Measurements from ENCODE around the gene EFHC1.
"Not testable (repeated sequence)": the region's sequence is repeated elsewhere in the genome, so short reads cannot be mapped to it uniquely, and the experiment has no call there.

The EFHC1 gene

GRCh38 chr6:52426667-52427066 lies 6.5 kb downstream of the EFHC1 start:
- H3K36me3 Mint-ChIP-seq: no peaks in the 10 kb centered on the region

GRCh38 chr6:52433294-52433693 lies 13.2 kb downstream of the EFHC1 start:
- H3K27ac Mint-ChIP-seq, H3K36me3 Mint-ChIP-seq, H3K9me3 Mint-ChIP-seq, CTCF ChIA-PET, H3K4me3 Mint-ChIP-seq, DNase-seq, H3K4me1 Mint-ChIP-seq: not testable (repeated sequence)
- H3K27me3 Mint-ChIP-seq: peaks cover 14% of the 10 kb centered on the region

More at GRCh38 chr6:52426667-52427066, 6.5 kb downstream of the EFHC1 start:
- Mint-ChIP-seq H3K27ac (no peak overlapping the region), H3K27me3 (no peaks in the 10 kb centered on the region), H3K4me3 (no peak overlapping the region), H3K4me1 (peaks cover 4% of the 10 kb centered on the region), H3K9me3 (no peaks in the 10 kb centered on the region)
- CTCF ChIA-PET: no interaction called here
- DNase-seq: no peak

GRCh38 chr6:52435345-52435744 lies 15.2 kb downstream of the EFHC1 start:
- Mint-ChIP-seq H3K4me1 (peaks cover 4% of the 10 kb centered on the region), H3K9me3 (no peaks in the 10 kb centered on the region), H3K27me3 (peaks cover 14% of the 10 kb centered on the region), H3K27ac (no peak overlapping the region), H3K4me3 (no peak overlapping the region), H3K36me3 (no peaks in the 10 kb centered on the region)
- CTCF ChIA-PET: no interaction called here
- DNase-seq: no peak

GRCh38 chr6:52438926-52439325 lies 18.8 kb downstream of the EFHC1 start:
- Mint-ChIP-seq H3K36me3 (no peaks in the 10 kb centered on the region), H3K27me3 (peaks cover 7% of the 10 kb centered on the region), H3K4me3 (no peak overlapping the region), H3K4me1 (no peaks in the 10 kb centered on the region), H3K9me3 (no peaks in the 10 kb centered on the region), H3K27ac (no peak overlapping the region)
- CTCF ChIA-PET: no interaction called here
- no peak for DNase-seq

- DNase-seq: no peak
- H3K9me3 Mint-ChIP-seq: peaks cover 17% of the 10 kb centered on the region
- H3K4me3 Mint-ChIP-seq: no peak overlapping the region
- no peaks in the 10 kb centered on the region for H3K27me3 Mint-ChIP-seq
- no peaks in the 10 kb centered on the region for H3K4me1 Mint-ChIP-seq
- H3K27ac Mint-ChIP-seq: no peak overlapping the region
- CTCF ChIA-PET: interaction anchor here (0.8 kb wide), 1 partner anchor 190 kb away, joined by 3 read pairs; no protein-coding TSS in a partner anchor
- H3K36me3 Mint-ChIP-seq: peaks cover 2% of the 10 kb centered on the region
Observed at GRCh38 chr6:52454556-52454955, 34.4 kb downstream of the EFHC1 start.

GRCh38 chr6:52457096-52457495 lies 37.0 kb downstream of the EFHC1 start:
- Mint-ChIP-seq H3K4me1 (no peaks in the 10 kb centered on the region), H3K27me3 (no peaks in the 10 kb centered on the region), H3K9me3 (peaks cover 3% of the 10 kb centered on the region), H3K4me3 (no peak overlapping the region), H3K27ac (no peak overlapping the region), H3K36me3 (no peaks in the 10 kb centered on the region)
- DNase-seq: no peak
- CTCF ChIA-PET: no interaction called here

GRCh38 chr6:52461194-52461593 lies 41.1 kb downstream of the EFHC1 start:
- H3K4me3 Mint-ChIP-seq, H3K36me3 Mint-ChIP-seq, H3K27me3 Mint-ChIP-seq, H3K9me3 Mint-ChIP-seq, CTCF ChIA-PET, DNase-seq, H3K27ac Mint-ChIP-seq, H3K4me1 Mint-ChIP-seq: not testable (repeated sequence)

GRCh38 chr6:52474173-52474572 lies 54.0 kb downstream of the EFHC1 start:
- Mint-ChIP-seq H3K36me3 (no peaks in the 10 kb centered on the region), H3K9me3 (no peaks in the 10 kb centered on the region), H3K27ac (no peak overlapping the region), H3K27me3 (no peaks in the 10 kb centered on the region), H3K4me3 (no peak overlapping the region), H3K4me1 (no peaks in the 10 kb centered on the region)
- no peak for DNase-seq
- CTCF ChIA-PET: no interaction called here

- Mint-ChIP-seq H3K9me3 (no peaks in the 10 kb centered on the region), H3K27me3 (no peaks in the 10 kb centered on the region), H3K4me1 (no peaks in the 10 kb centered on the region), H3K27ac (no peak overlapping the region), H3K4me3 (no peak overlapping the region), H3K36me3 (no peaks in the 10 kb centered on the region)
- CTCF ChIA-PET: no interaction called here
- DNase-seq: no peak
Observed at GRCh38 chr6:52475307-52475706, 55.2 kb downstream of the EFHC1 start.

- no peak overlapping the region for H3K4me3 Mint-ChIP-seq
- H3K36me3 Mint-ChIP-seq: no peaks in the 10 kb centered on the region
- H3K4me1 Mint-ChIP-seq: no peaks in the 10 kb centered on the region
- CTCF ChIA-PET: no interaction called here
- H3K27me3 Mint-ChIP-seq: no peaks in the 10 kb centered on the region
- no peak overlapping the region for H3K27ac Mint-ChIP-seq
- H3K9me3 Mint-ChIP-seq: no peaks in the 10 kb centered on the region
- no peak for DNase-seq
Observed at GRCh38 chr6:52482903-52483670, 62.9 kb downstream of the EFHC1 start.

GRCh38 chr6:52483671-52484003 lies 63.5 kb downstream of the EFHC1 start:
- Mint-ChIP-seq H3K4me3 (no peak overlapping the region), H3K27ac (no peak overlapping the region), H3K27me3 (no peaks in the 10 kb centered on the region), H3K36me3 (no peaks in the 10 kb centered on the region), H3K4me1 (no peaks in the 10 kb centered on the region), H3K9me3 (no peaks in the 10 kb centered on the region)
- CTCF ChIA-PET: no interaction called here
- DNase-seq: no peak

- no peaks in the 10 kb centered on the region for H3K9me3 Mint-ChIP-seq
- no peaks in the 10 kb centered on the region for H3K27me3 Mint-ChIP-seq
- CTCF ChIA-PET: no interaction called here
- H3K27ac Mint-ChIP-seq: no peak overlapping the region
- H3K4me1 Mint-ChIP-seq: no peaks in the 10 kb centered on the region
- H3K4me3 Mint-ChIP-seq: no peak overlapping the region
- DNase-seq: no peak
- no peaks in the 10 kb centered on the region for H3K36me3 Mint-ChIP-seq
Observed at GRCh38 chr6:52489881-52490280, 69.7 kb downstream of the EFHC1 start.

- Mint-ChIP-seq H3K27me3 (no peaks in the 10 kb centered on the region), H3K9me3 (no peaks in the 10 kb centered on the region), H3K36me3 (no peaks in the 10 kb centered on the region), H3K4me3 (no peak overlapping the region), H3K4me1 (no peaks in the 10 kb centered on the region), H3K27ac (no peak overlapping the region)
- DNase-seq: no peak
- CTCF ChIA-PET: no interaction called here
Observed at GRCh38 chr6:52491203-52492069, 71.3 kb downstream of the EFHC1 start.

GRCh38 chr6:52493669-52494068 lies 73.5 kb downstream of the EFHC1 start:
- no peaks in the 10 kb centered on the region for H3K27me3 Mint-ChIP-seq

More at GRCh38 chr6:52493669-52494068, 73.5 kb downstream of the EFHC1 start:
- H3K4me1 Mint-ChIP-seq: no peaks in the 10 kb centered on the region
- no peaks in the 10 kb centered on the region for H3K9me3 Mint-ChIP-seq
- DNase-seq: no peak
- no peaks in the 10 kb centered on the region for H3K36me3 Mint-ChIP-seq
- H3K27ac Mint-ChIP-seq: no peak overlapping the region
- no peak overlapping the region for H3K4me3 Mint-ChIP-seq
- CTCF ChIA-PET: interaction anchor here (0.7 kb wide), 1 partner anchor 97 kb away, joined by 4 read pairs; no protein-coding TSS in a partner anchor
